COLO668 (cell line): ENCODE measurements around the gene TINAGL1.

Experiments used
- DNase-seq: peaks from one replicate; lab custom pipeline; 2025; ENCODE audit not compliant: unreplicated experiment; lab: John Stamatoyannopoulos, UW

TINAGL1 gene

GRCh38 chr1:31605908-31606427 is 29.7 kb downstream of the TINAGL1 start:
- no peak for DNase-seq

GRCh38 chr1:31607360-31607759 is 31.0 kb downstream of the TINAGL1 start:
- DNase-seq: no peak

GRCh38 chr1:31609514-31610118 is 33.3 kb downstream of the TINAGL1 start:
- no peak for DNase-seq

GRCh38 chr1:31614414-31615005 is 38.2 kb downstream of the TINAGL1 start:
- no peak for DNase-seq

DNA sequence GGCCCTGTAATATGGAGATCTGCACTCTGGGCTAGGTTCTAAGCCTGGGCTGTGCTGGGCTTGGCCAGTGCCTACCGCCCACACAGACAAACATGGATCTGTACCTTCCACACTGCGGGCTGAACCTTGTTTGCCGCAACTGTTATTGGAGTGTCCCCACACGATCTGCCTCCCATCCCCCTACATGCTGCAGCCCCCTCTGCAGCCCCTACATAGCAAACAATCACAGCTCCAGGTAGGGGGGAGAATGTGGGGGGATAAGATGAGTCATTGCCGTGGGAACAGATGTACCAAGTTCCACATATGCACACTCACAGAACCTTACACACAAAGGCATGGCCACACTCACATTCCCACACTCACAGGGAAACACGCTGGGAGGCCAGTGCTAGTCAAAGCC is 39.1 kb downstream of the TINAGL1 start:
- no peak for DNase-seq

DNA sequence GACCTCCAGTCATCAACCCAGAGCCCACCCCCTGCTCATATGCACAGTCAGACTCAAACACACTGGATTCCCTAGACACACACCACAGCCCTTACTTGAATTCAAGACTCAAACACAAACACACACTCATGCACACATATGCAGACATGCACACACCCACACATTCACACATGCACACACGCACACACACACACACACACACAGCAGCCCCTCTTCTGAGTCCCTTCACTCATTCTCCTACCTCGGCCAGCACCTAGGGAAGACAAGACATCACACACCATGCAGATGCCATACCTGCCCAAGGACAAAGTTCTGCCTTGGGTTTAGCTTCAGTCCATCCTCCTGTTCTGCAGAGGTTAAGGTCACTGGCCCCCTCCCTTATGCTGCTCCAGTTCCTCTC is 39.6 kb downstream of the TINAGL1 start:
- no peak for DNase-seq

DNA sequence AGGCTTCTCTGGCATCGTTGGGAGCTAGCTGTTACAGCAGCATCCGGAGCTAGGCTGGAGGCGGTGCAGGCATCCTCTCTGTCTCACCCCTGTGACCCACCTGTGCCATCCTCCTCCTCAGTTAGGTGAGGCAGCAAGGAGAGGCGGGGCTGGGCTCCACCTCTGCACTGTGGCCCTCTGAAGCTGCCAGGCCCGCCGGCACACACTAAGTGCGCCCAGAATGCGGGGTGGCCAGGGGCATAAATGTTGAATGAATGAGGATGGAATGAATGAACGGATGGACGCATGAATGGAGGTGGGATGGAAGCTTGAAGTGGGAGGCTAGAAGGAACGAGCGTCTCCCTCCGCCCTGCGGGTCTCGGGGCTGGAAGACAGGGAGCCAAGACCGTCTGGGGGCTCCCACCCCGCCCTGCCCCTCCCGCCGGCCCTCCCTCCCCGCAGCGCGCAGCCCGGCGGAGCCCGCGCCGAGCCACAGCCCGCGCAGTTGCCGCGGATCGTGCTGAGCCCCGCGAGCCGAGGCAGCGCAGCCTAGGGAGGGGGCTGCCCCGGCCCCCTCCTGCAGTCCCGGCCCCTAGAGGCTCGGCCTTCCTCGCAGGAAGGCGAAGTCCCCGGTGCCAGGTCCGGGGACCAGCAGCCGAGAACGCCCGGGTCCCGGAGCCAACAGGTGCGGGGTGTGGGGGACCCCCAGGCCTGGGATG is 41.1 kb downstream of the TINAGL1 start, which contains the start of gene HCRTR1:
Gene HCRTR1 (plus strand): TSS at position 472 of the 698 bp plus-strand sequence. CDS start 1,504 bp downstream, outside the sequence.
- DNase-seq: no peak

DNA sequence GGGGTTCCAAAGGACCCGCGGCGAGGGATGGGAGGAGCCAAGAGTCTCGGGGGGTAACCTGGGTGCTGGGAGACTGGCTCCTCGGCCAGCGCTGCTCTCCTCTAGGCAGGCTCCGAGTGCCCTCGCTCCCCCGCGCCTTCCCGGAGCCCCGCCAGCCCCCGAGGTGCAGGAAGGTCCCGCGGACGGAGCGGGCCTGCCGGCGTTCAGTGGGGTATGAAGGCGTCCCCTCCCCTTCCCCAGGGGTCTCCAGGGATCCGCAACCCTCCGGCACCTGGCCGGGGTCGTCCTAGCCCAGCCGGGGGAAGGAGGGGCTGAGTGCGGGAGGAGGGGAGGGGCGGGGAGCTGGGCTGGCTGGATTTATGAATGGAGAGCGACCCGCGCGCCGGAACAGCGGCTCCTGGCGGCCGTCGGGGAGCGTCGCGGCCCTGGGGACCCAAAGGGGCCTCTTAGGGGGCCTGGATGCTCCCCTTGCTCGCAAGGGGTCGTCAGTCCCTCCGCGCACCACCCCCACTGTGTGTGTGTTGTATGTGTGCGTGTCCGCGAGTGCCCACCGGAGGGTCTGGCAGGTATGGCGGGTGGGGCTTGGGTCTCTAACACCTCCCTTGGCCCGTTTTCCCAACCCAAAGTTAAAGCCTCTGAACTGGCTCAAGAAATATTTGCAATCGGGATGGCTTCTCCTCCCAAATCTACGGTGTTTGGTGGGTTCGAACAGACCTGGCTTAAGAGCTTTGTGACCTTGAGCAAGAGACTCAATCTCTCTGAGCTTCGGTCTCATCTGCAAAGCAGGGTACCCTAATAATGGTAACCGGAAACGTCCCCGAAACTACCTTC is 41.8 kb downstream of the TINAGL1 start:
- DNase-seq: peak; percentile 66

GRCh38 chr1:31618916-31619846 is 42.9 kb downstream of the TINAGL1 start:
- peak; percentile 28 for DNase-seq

GRCh38 chr1:31620631-31621497 is 44.5 kb downstream of the TINAGL1 start:
- no peak for DNase-seq

DNA sequence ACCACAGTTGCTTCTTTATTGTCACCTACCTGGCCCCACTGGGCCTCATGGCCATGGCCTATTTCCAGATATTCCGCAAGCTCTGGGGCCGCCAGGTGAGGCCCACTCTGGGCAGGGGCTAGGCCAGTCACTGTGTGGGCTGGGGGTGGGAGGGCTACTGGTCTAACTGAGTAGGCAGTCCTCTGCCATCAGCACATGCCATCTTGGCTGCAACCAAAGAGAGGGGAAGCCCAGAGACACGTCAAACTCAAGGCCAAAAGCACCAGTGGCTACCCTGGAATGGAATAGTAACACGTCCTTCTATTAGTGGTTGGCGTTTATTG is 45.1 kb downstream of the TINAGL1 start:
- no peak for DNase-seq

- no peak for DNase-seq
These were observed 45.8 kb downstream of the TINAGL1 start for GRCh38 chr1:31621847-31622730.

DNA sequence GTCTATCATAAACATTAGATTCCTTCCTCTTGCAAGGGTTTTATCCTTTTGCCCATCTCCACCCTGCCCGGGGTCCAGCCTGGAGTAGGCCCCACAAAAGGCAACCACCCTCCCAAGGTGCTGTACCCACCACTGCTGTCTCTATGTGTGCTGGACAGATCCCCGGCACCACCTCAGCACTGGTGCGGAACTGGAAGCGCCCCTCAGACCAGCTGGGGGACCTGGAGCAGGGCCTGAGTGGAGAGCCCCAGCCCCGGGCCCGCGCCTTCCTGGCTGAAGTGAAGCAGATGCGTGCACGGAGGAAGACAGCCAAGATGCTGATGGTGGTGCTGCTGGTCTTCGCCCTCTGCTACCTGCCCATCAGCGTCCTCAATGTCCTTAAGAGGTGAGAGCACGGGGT is 47.0 kb downstream of the TINAGL1 start:
- no peak for DNase-seq

DNA sequence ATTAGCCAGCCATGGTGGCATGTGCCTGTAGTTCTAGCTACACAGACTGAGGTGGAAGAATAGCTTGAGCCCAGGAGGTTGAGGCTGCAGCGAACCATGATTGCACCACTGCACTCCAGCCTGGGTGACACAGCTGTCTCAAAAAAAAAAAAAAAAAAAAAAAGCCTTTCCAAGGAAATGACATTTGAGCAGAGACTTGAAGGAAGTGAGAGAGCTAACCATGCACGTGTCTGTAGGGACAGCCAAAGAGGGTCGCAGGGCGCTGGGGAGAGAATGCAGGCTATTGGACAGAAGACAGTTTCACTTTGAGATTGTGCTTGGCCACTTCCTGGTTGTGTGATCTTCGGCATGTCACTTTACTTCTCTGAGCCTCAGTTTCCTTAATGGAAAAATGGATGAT is 48.0 kb downstream of the TINAGL1 start:
- DNase-seq: no peak

GRCh38 chr1:31624731-31625514 is 48.6 kb downstream of the TINAGL1 start:
- no peak for DNase-seq

DNA sequence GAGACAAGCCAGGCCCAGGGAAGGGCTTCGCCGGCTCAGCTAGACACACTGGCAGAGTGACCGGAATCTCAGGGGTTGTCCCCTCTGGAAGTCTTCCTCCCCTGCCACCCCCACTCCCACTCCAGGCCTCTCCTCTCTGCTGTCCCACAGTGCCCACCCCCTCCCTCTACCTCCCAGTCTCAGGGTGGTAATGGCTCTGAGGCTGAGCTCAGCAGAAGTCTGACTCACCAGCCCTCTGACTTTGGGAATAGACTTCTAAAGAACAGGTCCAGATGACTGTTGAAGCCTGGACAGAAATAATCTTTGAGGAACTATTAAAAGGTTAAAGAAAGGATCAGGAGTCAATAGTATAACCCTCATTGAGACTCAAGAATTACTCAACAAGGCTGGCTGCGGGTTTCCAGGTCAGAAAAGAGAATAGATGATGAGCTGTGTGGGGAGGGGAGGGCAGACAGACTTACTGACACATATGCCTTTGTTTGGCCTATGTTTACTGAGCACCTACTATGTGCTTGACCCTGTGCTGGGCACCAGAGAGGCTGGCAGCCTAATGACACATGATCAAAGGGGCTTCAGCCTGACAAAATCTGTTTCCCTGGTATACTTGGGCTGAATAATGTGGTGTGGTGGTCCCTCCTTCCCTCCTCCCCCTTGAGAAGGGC is 49.4 kb downstream of the TINAGL1 start:
- DNase-seq: no peak
